Right renal pelvis (tissue), 4 donors: Measurements from ENCODE around the gene ADNP2. TPM values are rescaled to one million over a fixed set of nuclear protein-coding genes. Genes with fewer than 3 reads are reported as not detected.
"Not testable (repeated sequence)": the region's sequence is repeated elsewhere in the genome, so short reads cannot be mapped to it uniquely, and the experiment has no call there.

ENCODE experiments used
- DNase-seq, 4 donors: peaks; one replicate each; pipeline ENCODE4 v3.0.0-alpha.2; 2013; ENCODE audit warnings: low read depth in 4 of 4, low spot score in 3 of 4, missing footprints in 1 of 4
- polyA plus RNA-seq, 4 donors: library from polyadenylated mRNA; unstranded; fragments of 120-200 nt; gene quantifications; one replicate each; pipeline ENCODE4 v1.2.1, GENCODE V29; 2013; ENCODE audit not compliant: insufficient read length in 4 of 4

Gene ADNP2
- polyA plus RNA-seq, 4 donors: 21.9 to 29.2 (median 27.1) TPM

DNA sequence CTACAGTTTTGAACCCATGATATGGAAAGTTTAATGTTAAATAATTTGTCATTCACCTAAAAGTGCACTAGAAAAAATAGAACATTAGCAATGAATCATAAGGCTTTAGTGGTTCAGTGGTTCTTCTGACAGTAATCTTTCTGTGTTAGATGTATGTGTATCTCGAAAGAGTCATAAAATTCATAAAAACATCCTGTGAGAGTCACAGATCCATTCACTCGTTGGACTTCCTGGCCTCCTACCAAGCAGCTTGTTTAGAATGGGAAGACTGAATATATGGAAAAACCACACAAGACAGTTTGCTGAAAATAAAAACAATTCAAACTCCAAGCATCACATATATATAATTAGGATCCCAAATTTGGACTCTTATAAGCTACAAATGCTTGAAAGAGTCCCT, 34.8 kb downstream of the ADNP2 start:
- DNase-seq: no peak

DNA sequence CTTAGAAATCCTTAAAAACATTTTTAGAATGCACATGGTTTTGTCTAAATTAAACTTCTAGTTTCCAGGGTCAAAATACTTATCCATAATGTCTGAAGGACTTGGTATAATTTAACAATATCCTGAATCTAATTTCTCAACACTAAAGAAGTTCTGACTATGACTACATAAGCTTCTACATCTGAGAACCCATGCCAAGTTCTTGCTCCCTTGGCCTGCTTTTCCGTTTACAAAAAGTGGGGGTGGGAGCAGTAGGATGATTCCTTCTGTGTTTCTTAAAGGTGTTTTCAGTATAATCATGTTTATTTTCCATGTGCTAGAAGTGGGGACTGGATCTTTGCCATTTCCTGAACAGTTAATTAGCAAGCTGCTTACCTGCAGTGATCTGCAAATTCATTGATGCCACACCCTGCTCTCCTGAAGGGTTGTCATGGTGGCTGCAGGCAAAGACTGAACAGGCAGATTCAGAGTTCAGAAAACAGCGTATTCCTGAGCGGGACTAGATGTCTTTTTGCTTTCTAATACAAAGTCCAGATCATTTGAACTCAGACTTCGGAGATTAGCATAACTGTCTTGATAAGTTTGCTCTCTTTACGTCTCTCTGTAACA, 36.2 kb downstream of the ADNP2 start:
- DNase-seq: no peak

DNA sequence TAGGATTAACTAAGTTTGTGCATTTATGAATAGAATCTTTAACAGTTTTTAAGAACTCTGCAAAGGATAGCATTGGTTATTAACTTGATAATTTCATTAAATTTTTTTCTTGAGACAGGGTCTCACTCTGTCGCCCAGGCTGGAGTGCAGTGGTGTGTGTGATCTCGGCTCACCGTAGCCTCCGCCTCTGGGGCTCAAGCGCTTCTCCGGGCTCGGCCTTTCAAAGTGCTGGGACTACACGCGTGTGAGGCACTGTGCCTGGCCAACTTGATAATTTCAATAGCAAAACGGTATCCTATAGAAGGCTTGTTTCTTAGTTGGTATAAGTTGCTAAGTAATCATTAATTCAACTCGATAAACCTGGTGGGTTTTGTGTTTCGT, 38.0 kb downstream of the ADNP2 start:
- DNase-seq: no peak

DNA sequence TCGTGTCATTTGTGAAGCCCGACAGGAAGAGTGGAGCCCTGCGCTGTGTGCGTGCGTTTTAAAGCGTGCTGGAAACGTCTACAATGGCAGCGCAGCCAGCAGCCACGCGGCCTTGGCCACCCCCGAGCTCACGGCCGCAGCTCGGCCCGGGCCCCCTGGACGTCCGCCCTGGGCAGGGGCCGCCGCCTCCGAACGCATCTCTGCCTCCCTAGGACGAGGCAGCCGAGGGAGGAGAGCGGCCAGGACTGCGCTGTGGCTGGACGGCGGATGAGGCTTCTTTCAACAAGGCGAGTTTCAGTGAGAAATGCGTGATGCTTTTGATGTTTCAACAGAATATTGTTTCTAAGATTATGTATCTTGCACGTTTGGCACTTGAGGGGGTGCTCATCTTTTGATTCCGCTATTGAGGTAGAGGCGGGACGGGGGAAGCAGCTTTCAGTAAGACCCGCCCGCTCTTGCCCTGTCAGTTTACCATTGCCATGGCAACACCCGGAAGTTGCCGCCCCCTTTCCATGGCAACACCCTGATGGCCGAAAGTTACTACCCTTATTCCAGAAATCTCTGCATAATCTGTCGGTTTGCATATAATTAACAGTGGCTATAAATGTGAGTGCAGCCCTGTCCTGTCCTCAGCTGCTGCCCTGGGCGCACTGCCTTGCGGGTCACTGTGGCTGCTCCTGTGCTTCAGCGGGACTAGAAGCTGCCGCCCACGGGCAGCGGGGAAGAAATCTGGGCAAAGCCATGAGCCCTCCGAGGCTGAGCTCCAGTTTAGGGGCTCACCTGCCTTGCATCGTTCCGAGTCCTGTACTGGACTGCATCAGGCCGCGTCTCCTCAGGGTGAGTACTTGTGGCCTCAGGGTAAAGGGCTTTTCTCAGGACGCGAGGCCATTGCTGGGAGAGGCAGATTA, 38.6 kb downstream of the ADNP2 start:
- DNase-seq: peak; percentile 62 to 82 (median 72)

DNA sequence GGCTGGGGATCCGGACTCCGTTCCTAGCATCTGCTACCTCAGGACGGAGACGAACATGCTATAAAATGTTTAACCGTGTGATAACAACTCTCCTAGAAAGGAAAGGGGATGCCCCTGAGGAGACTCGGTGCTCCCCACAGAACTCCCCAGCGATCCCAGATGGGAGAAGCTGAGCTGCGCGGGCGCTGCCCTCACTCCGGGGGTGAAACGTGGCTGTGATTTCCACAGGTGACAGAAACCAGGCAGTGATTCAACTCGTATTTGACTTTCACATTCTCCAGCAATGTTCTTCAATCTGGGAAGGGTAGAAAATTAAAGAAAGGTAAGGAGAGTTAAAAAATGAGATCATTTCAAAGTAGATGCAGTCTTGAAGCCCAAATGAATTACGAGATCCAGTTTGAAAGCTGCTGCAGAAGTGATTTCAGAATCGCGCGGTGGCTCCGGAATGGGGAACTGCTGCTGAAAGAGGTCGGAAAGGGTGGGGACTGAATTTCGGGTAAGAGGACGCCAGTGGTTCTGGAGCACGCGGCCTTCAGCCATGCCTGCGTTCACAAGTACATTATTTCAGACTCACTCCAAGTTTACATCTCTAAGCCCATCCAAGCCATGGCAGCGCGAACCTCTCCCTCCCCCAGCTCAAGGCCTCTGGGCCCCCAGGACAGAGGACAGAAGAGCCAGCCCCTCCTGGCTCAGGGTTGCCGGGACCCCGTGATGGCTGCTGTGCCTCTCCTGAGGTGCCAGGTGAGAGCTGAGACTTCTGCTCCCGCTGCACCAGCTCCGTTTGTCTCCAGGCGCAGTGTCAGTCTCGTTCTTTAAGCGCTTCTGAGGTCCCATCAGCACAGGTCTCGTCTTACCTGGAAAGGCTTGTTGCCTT, 39.5 kb downstream of the ADNP2 start:
- DNase-seq: no peak

DNA sequence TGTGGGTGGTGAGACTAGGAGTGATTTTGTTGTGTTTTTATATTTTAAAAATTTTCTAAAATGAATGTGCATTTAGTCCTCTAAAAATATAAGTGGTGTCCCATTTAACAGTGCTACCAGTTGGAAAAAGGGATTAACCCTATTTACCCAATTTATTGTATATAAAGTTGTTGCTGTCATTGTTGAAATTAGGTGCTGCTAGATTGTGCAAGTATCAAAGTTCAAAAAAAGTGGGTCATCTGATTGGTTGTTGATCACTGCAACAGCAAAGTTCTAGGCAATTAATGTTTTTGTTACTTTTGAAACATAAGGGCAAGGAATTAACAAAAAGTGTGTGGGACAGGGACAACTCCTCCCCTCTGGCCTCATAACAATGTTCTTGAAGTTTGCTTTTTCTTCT, 40.6 kb downstream of the ADNP2 start:
- DNase-seq: no peak

DNA sequence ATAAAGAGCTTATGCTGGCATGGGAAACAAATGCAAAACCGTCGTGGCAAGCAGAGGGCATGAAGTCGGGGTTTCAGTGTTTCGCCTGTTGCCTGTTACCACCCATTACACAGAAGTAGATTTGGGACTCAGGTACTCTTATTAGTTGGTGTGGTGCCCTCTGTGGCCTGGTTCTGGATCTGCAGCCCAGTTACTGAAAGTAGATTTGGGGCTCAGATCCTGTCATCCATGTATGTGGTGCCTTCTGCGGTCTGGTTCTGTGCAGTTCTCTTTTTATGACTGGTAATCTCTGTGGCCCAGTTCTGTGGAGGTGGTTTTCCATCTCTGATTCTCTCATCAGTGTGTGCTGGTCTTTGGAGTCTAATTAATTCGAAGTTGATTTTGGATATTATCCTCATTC, 45.2 kb downstream of the ADNP2 start:
- DNase-seq: no peak

DNA sequence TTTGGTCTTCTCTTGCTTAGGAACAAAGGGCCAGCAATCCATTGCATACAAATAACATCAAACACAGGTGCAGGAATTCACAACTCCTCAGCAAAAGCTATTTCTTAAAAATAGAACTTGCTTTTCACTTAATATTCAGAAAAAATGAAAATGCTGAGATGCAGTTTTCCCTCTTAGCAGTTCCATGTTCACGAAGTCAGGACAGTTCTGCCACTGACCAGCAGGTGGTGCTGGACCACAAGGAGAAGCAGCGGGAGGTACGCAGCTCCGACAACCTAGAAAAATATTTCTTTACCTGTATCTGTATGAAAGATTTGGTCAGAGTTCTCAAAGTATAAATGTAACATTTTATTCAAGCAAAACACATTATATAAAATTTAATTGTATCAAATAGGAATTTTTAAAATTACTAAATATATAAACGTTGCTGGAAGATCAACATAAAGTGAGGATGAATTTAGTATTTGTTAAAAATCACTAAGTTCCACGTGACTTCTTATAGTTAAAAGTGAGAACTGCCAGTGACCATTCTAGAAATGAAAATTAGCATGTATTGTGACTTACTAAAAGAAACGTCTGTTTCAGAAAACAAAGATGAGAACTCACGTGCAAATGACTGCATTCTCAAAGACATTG, 48.8 kb downstream of the ADNP2 start:
- DNase-seq: peak; percentile 54 to 69 (median 62)

DNA sequence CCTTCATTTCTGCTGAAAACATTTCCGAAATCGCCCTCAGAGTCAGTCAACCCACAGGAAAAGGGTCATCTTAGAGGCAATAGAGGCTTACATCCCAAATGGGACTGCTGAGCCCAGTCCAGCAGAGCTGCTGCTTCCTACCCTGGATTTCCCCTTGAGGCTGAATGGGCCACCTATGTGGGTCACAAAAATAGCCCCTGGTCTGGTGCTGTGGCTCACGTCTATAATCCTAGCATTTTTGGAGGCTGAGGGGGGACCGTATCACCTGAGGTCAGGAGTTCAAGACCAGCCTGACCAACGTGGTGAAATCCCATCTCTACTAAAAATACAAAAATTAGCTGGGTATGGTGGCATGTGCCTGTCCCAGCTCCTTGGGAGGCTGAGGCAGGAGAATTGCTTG, 49.3 kb downstream of the ADNP2 start:
- no peak for DNase-seq

DNA sequence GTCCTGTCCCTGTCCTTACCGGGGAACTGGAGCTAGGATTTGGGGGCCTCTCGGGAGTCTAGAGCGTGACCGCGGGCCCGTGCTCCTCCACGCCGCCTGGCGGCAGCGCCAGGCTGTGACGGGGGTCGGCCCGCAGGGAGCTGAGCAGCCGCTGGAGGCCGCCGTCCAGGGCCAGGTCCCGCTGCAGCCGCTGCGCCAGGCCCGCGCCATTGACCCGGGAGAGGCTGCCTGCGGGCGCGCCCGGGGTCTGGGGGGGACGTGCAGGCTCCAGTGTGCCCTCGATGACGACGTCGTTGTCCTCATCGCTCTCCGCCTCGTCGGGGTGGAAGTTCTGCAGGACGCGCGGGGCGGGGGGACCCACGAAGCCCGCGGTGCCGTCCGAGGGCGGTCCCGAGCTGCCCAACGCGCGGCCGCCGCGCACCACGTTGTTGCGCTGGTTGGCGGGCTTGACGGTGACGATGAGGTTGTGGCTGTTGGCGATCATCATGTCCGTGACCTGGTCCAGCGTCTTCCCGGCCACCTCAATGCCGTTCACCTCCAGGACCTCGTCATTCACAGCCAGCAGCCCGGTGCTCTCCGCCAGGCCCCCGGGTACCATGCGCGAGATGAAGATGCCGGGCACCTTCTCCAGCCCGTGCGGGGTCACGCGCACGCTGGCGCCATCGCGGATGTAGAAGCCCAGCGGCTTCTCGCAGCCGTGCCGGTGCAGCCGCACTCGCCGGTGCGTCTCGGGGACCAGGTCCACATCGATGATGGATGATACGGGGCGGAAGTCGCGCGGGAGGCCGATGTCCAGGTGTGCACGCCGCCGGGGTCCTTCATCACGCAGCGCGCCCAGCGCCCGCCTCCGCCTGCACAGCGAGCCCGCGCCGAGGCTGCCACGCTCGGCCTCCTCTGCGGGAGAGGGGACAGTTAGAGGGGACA, 50.9 kb downstream of the ADNP2 start:
- DNase-seq: no peak

DNA sequence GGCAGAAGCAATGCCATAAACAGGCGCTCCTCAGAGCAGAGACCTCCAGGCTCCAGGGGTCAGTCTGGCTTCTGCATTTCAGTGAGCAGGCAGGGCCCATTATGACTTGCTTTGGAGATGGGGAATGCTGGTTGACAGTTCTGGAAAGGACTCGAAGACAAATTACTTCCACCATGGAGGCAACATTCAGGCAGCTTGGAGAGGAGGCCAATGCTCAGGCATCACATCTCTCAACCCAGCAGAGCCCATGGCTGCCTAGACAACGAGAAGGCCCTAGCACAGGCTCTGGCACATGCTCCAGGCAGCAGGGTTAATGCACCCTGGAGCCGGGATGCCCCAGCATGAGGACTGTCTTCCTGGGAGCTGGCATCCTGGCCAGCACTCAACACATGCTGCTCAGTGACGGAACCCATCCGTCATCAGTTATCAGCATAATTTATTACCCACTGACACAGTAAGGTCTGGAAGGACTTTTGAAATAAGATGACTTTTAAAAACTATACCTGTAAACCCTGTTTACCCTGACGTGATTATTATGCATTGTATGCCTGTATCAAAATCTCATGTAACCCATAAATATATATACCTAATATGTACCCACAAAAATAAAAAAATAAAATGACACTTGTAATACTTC, 52.8 kb downstream of the ADNP2 start:
- DNase-seq: no peak

DNA sequence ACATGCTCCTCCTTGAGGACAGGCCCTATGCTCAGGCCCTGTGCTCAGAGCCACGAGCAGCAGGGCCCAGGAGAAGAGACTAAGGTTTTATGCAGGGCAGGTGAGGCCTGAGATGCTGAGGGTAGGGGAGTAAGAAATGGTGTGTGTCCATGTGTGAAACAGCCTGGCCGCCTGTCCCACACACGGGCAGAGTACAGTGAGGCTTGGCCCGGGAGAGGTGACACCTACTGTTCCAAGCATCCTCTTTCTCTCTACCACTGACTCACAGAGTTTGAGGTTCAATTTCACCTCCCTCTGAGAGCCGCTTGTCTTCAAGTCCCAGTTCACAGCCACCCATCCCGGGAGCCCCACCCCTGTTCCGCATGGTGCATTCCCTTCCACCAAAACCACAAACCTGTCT, 54.1 kb downstream of the ADNP2 start:
- no peak for DNase-seq

DNA sequence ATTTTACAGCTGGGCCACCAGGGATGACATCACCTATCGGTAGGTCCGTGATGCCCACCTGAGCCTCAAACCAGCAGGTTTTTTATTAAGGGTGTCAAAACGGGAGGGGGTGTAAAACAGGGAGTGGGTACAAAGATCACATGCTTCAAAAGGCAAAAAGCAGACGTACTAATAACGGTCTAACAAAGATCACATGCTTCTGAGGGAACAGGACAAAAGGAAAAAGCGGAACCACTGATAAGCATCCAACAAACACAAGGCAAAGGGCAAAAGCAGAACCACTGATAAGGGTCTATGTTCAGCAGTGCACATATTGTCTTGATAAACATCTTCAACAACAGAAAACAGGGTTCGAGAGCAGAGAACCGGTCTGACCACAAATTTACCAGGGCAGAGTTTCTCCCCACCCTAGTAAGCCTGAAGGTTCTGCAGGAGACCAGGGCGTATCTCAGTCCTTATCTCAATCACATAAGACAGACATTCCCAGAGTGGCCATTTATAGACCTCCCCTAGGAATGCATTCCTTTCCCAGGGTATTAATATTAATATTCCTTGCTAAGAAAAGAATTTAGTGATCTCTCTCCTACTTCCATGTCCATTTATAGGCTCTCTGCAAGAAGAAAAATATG, 55.8 kb downstream of the ADNP2 start:
- not testable (repeated sequence) for DNase-seq

DNA sequence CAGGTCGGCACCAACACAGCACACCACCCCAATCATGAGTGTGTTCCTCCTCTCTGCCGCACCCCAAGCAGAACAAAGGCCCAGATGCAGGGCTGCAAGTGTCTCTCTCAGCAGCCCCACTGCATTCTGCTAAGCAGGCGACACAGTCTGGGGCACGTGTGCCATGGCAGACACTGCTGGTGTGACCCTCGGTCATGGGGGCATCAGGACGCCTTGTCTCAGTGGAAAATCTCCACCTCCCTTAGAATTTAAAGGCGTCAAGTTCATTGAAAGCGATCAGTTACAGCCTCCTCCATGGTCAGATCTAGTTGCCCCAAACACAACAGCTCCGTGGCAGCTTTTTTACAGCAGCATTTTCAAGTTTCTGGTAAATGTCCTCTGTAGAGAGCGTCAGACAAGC, 57.2 kb downstream of the ADNP2 start:
- no peak for DNase-seq

DNA sequence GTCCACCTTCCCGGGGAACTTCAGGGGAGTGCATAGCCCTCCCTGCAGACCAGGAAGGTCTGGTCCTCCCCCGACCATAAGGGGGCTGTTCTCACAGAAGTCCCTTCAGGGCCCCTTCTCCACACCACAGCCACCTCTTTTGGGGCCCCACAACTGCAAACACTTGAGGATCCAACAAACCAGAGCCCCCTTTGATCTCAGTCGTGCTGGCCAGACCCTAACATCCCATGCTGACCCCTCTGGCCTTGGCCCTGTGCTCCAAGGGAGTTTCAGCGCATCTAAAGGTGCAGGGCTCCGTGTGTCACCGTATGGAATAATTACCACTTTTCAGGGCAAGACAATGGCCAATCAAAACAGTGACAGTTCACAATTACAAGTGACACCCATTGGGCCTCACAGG, 57.7 kb downstream of the ADNP2 start:
- DNase-seq: no peak

DNA sequence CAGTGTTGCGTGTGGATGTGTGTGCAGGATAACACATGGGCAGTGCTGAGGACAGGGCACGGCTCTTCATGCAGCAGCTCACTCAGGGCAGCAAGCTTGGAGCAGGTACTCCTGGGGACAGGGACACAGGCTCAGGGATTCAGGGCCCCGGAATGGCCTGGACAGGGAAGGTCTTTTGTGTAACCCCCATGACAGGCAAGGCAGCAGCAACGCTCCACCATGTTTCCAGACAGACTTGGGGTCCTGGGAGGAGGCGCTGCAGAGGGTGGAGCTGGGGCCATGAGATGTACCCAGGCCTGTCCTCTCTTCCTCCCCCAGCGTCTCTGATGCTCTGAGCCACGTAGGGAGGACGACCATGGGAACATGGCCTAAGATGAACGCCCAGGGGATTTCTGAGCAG, 58.3 kb downstream of the ADNP2 start:
- no peak for DNase-seq

DNA sequence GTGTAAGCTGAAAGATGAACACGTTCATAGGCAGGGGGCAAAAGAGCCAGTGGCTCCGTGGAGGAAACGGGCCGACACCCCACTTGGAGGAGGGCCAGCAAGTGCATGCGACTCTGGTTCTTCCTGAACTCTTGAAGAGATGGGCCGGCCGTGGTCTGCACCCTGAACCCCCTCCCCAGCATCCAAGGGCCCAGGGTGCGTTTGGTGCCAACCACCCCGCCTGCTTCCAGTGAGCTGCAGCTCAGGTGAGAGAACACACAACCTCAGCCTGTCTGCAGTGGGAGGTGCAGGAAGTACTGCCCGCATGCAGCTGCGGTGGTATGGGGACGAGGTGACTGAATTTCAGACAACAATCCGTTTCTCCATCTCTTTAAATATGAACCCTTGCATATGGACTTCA, 58.9 kb downstream of the ADNP2 start:
- no peak for DNase-seq

DNA sequence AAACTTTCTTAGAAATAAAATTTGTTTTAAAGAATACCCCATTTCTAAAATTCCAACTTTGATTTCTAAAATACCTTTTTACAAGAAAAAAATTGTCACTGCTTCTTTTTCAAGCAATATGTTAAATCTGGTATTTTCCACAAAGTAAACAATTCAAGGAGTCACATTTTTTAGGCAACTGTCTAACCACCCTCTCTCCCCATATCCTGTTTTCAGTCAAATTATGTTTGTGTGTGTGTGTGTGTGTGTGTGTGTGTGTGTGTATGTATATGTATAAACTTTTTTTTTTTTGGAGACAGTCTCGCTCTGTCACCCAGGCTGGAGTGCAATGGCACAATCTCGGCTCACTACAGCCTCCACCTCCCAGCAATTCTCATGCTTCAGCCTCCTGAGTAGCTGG, 59.3 kb downstream of the ADNP2 start:
- DNase-seq: no peak

DNA sequence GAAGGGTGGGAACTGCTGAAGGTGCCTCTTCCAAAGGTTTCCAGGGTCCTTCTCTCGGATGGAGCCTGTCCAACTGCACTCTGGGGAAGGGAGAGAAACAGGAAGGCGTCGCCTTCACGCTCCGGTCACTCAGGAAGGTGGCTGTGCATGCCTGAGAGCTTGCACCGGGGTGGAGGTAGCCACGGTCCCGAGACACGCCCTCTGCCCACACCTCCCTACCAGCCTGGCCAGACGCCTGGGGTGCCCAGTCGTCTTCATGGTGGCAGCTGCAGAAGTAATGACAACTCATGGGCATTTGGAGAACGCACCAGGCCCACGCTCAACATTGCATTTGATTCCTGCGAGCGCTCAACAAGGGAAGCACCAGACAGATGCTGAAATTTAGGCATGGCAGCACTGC, 59.9 kb downstream of the ADNP2 start:
- no peak for DNase-seq
